NCI-H1436 (cell line): ENCODE results near the gene MS4A15.
"Not testable (repeated sequence)": the region's sequence is repeated elsewhere in the genome, so short reads cannot be mapped to it uniquely, and the experiment has no call there.

Experiments
- DNase-seq: peaks from one replicate; lab custom pipeline; 2025; lab: John Stamatoyannopoulos, UW

Gene MS4A15

DNA sequence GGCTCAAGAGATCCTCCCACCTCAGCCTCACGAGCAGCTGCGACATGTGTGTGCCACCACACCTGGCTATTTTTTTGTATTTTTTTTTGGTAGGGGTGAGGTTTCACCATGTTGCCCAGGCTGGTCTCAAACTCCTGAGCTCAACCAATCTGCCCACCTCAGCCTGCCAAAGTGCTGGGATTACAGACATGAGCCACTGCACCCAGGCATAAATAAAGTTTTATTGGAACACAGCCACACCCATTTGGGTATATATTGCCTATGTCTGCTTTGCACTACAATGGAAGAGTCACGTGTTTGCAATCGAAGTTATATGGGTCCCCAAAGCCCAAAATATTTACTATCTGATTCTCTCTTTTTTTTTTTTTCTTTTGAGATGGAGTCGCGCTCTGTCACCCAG lies 1.8 kb upstream of the MS4A15 start:
- no peak for DNase-seq

GRCh38 chr11:60757231-60757800 lies 649 bp downstream of the MS4A15 start:
- DNase-seq, result no peak

GRCh38 chr11:60758671-60759070 lies 2.0 kb downstream of the MS4A15 start:
- DNase-seq, result not testable (repeated sequence)

GRCh38 chr11:60759438-60760225 lies 3.0 kb downstream of the MS4A15 start:
- not testable (repeated sequence) for DNase-seq

GRCh38 chr11:60761436-60762190 lies 4.9 kb downstream of the MS4A15 start:
- DNase-seq, result no peak

GRCh38 chr11:60762851-60763691 lies 6.4 kb downstream of the MS4A15 start:
- DNase-seq, result peak; percentile 30

- no peak for DNase-seq
Measured at GRCh38 chr11:60763692-60764369, 7.2 kb downstream of the MS4A15 start.

GRCh38 chr11:60764879-60765278 lies 8.2 kb downstream of the MS4A15 start:
- no peak for DNase-seq

DNA sequence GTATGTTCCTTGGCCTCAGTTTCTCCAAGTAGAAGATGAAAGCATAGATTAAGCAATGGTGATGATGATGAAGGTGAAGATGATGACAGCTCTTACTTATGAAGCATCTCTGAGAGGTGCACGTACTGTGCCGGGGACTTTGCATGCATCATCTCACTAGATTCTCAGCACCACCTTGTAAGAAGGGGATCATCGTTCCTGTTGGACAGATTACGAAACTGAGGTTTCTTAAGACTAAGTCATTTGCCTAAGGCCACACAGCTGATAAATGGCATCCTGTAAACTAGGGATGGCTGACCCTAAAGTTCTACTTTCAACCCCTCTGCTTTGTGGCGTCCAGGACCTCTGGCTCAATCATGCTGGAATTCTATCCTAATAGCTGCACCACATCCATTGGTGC lies 8.7 kb downstream of the MS4A15 start:
- DNase-seq, result no peak

- no peak for DNase-seq
Measured at GRCh38 chr11:60766547-60766946, 9.9 kb downstream of the MS4A15 start.

DNA sequence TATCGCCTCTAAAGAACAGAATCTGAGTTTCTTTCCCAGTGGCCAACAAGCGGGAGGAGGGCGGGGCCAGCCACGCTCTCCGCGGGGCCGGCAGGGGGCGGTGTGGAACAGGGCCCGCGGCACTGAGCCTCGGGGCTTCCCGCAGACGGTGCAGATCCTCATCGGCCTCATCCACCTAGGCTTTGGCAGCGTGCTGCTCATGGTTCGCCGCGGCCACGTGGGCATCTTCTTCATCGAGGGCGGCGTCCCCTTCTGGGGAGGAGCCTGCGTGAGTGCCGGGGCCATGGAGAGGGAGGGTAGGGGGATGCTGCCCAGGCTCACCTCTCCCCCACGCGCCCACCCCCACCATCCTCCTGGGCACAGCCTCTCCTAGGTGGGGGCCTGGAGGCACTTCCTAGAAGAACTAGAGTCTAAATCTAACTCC lies 10.7 kb downstream of the MS4A15 start:
- DNase-seq, result no peak

GRCh38 chr11:60768202-60768601 lies 11.5 kb downstream of the MS4A15 start:
- no peak for DNase-seq

DNA sequence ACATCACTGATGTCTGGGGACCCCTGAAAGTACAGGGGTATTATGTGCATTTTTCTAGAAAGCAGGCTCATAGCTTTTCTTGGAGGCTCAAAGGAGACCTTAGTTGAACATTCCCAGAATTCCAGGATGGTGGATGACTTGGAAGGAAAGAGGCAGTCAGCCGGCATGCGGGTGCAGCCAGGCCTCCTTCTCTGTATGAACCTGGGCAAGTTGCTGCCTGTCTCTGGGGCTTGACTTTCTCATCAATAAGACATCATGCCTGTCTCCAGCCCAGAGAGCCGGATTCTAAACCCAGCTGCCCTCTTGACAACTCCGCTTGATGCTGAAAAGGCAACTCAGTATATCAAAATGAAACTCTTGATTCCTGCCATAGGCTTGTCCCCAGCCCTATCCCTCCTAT lies 12.6 kb downstream of the MS4A15 start:
- DNase-seq, result no peak

GRCh38 chr11:60769811-60770210 lies 13.1 kb downstream of the MS4A15 start:
- no peak for DNase-seq

GRCh38 chr11:60771146-60771545 lies 14.5 kb downstream of the MS4A15 start:
- DNase-seq, result no peak

GRCh38 chr11:60771879-60772525 lies 15.3 kb downstream of the MS4A15 start:
- no peak for DNase-seq

DNA sequence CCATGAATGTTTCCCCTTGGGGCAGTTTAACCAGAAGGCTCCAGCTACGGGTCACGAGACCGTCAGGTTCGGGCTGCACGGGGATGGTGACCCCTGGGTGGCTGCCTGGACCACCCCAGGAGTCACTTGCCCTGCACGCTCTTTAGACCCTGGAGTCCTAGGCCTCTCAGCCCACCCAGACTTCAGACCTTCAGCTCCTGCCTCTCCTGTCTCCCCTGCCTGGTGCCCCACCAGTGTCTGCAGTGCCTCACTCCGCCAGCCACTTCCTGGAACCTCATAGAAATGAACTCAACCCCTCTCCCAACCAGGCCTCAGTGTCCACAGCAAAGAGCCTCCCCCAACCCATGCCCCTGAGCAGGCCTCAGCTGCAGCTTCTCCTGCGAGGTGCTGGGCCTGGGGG lies 16.0 kb downstream of the MS4A15 start:
- no peak for DNase-seq

GRCh38 chr11:60774726-60775125 lies 18.1 kb downstream of the MS4A15 start:
- DNase-seq, result no peak

DNA sequence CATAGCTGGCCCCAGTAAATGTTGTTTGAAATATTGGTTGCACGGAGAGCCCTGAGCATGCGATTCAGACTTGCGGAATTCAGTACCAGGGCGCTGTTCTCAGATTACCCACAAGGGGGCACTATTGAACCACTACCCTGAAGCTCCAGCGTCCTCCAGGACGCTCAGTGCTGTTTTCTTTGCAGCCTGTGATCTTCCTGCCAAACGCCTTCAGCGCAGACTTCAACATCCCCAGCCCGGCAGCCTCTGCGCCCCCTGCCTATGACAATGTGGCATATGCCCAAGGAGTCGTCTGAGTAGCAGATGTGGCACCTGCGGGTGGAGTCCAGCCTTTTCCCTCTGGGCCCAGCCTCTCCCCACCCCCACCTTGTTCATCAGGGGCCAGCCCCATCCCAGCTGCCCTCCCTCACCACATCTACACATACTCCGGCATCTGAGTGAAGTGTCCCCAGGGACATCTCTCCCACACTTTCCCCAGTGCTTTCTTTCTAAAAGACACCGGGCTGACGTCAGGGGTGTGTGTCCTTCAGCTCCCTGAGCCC lies 18.8 kb downstream of the MS4A15 start:
- DNase-seq, result peak; percentile 88

- no peak for DNase-seq
Measured at GRCh38 chr11:60776167-60776566, 19.5 kb downstream of the MS4A15 start.

DNA sequence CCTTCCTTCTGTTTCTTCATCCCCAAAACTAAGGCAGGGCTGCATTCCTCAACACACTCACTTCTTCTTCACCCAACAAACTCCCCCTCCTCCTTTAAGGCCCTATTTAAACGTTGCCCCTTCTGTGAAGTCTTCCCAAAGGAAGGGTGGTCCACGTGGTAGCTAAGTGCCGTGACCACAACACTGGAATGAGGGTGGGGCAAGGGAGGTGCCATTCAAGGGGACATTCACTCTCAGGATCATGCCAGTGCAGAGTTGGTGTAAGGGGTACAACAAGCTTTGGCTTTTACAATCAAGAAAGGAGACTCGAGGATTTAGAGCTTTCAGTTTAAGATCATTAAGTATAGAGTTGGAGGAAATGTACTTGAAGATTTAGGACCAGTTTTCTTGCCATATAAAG lies 20.4 kb downstream of the MS4A15 start:
- DNase-seq, result no peak
